B cell (primary cell): ENCODE results near the gene BMPR1A. TPM values are rescaled to one million over a fixed set of nuclear protein-coding genes. Genes with fewer than 3 reads are reported as not detected.

Experiments
- ATAC-seq: fragments of 200-7000 bp; cut with Tn5 transposase; one replicate; pipeline ENCODE4 v1.10.0; 2021; ENCODE audit warnings: low read depth, mild to moderate bottlenecking, moderate number of reproducible peaks, moderate library complexity
- CTCF ChIA-PET: fragments of 350-600 bp; sonication (Branson Sonifier 250); formaldehyde crosslinking; loops from one replicate; lab custom pipeline; 2021; ENCODE audit warnings: antibody characterized with exemption, inconsistent platforms; lab: Charles Lee
- POLR2A ChIA-PET: fragments of 350-600 bp; sonication (Branson Sonifier 250); formaldehyde crosslinking; loops from one replicate; lab custom pipeline; 2021; ENCODE audit warnings: antibody characterized with exemption; lab: Charles Lee
- DNase-seq: peaks from one replicate; pipeline ENCODE4 v3.0.0; 2013
- H2AFZ ChIP-seq: 2 replicates; pipeline ENCODE4 v1.6.1; 2012; ENCODE audit warnings: mild to moderate bottlenecking, low read depth, low read length; ENCODE audit not compliant: insufficient read depth, poor library complexity, severe bottlenecking
- H3K27ac ChIP-seq, 2 donors: 1 replicate in 1 of 2; 2 replicates in 1 of 2; pipeline ENCODE4 v1.5.1; 2012 to 2013; ENCODE audit warnings: low read length in 2 of 2, mild to moderate bottlenecking in 2 of 2, moderate library complexity in 1 of 2
- H3K27me3 ChIP-seq, 4 experiments: fragments of 200-600 bp in 1 of 4; sonication (generic) in 1 of 4; replicated peaks in 1 of 4; 1 replicate in 2 of 4; 2 replicates in 2 of 4; pipeline versions ENCODE4 v1.6.1 to v1.7.0; 2013 to 2016; ENCODE audit warnings: low read length in 3 of 4, mild to moderate bottlenecking in 2 of 4, mixed read lengths in 1 of 4, moderate library complexity in 1 of 4; ENCODE audit not compliant: insufficient read depth in 4 of 4, control insufficient read depth in 3 of 4; ENCODE audit errors: control extremely low read depth in 1 of 4
- H3K36me3 ChIP-seq, 2 experiments: replicated peaks in 1 of 2; 1 replicate in 1 of 2; 2 replicates in 1 of 2; pipeline versions ENCODE4 v1.6.1 to v1.7.1; 2013; ENCODE audit warnings: low read length in 1 of 2; ENCODE audit not compliant: insufficient read depth in 2 of 2, control insufficient read depth in 1 of 2; ENCODE audit errors: control extremely low read depth in 1 of 2, extremely low read depth in 1 of 2
- H3K4me1 ChIP-seq, 2 donors: fragments of 200-600 bp in 1 of 2; sonication (generic) in 1 of 2; 1 replicate in 1 of 2; 2 replicates in 1 of 2; pipeline versions ENCODE4 v1.5.1 to v1.6.1; 2013 to 2017; ENCODE audit warnings: low read length in 2 of 2; ENCODE audit not compliant: control insufficient read depth in 2 of 2, insufficient read depth in 2 of 2
- H3K4me2 ChIP-seq: replicated peaks from 2 replicates; pipeline ENCODE3; 2012; ENCODE audit warnings: mild to moderate bottlenecking, low read depth, low read length; ENCODE audit not compliant: poor library complexity, severe bottlenecking
- H3K4me3 ChIP-seq, 5 experiments: fragments of 200-600 bp in 1 of 5; sonication (generic) in 1 of 5; 1 replicate in 3 of 5; 2 replicates in 2 of 5; pipeline versions ENCODE4 v1.5.1 to v1.7.0; 2011 to 2016; ENCODE audit warnings: low read length in 4 of 5, mild to moderate bottlenecking in 4 of 5, low read depth in 2 of 5, control low read depth in 1 of 5, moderate library complexity in 1 of 5; ENCODE audit not compliant: insufficient read depth in 1 of 5; ENCODE audit errors: control extremely low read depth in 1 of 5, extremely low read depth in 1 of 5
- H3K79me2 ChIP-seq: fragments of 200-600 bp; sonication (generic); one replicate; pipeline ENCODE4 v1.6.0; 2016; ENCODE audit warnings: low read length; ENCODE audit not compliant: control insufficient read depth, insufficient read depth
- H3K9ac ChIP-seq: fragments of 200-600 bp; sonication (generic); 2 replicates; pipeline ENCODE4 v1.6.1; 2017; ENCODE audit warnings: mild to moderate bottlenecking, low read length, moderate library complexity
- H3K9me3 ChIP-seq, 3 donors: one replicate each; pipeline versions ENCODE4 v1.6.1 to v1.7.1; 2013; ENCODE audit warnings: low read length in 2 of 3; ENCODE audit not compliant: control insufficient read depth in 2 of 3, insufficient read depth in 1 of 3; ENCODE audit errors: control extremely low read depth in 1 of 3
- H4K20me1 ChIP-seq: 2 replicates; pipeline ENCODE4 v1.6.0; 2012; ENCODE audit warnings: mild to moderate bottlenecking, low read length; ENCODE audit not compliant: insufficient read depth, control insufficient read depth, poor library complexity, severe bottlenecking
- H3K27ac Mint-ChIP-seq: one replicate; pipeline ENCODE4 v1.8.0; 2021; ENCODE audit warnings: mixed read lengths
- H3K27me3 Mint-ChIP-seq: one replicate; pipeline ENCODE4 v1.8.0; 2021; ENCODE audit warnings: mixed read lengths
- H3K4me1 Mint-ChIP-seq: one replicate; pipeline ENCODE4 v1.8.0; 2021; ENCODE audit warnings: mixed read lengths
- H3K4me3 Mint-ChIP-seq: one replicate; pipeline ENCODE4 v1.8.0; 2021; ENCODE audit warnings: mixed read lengths
- H3K9me3 Mint-ChIP-seq: one replicate; pipeline ENCODE4 v1.8.0; 2022; ENCODE audit warnings: mixed read lengths; ENCODE audit not compliant: insufficient read depth
- CTCF ChIP-seq: fragments of 200-600 bp; IDR thresholded peaks from one replicate; pipeline ENCODE4 v1.8.0; 2022; ENCODE audit warnings: antibody characterized with exemption, mild to moderate bottlenecking
- EZH2 ChIP-seq: IDR thresholded peaks from 2 replicates; pipeline ENCODE4 v1.6.1; 2012; ENCODE audit warnings: borderline replicate concordance, low read depth, mild to moderate bottlenecking, moderate library complexity, low read length; ENCODE audit not compliant: insufficient read depth, poor library complexity, severe bottlenecking
- WGBS: methylation state at CpG from one replicate; pipeline ENCODE4 v1.1.5; 2013; ENCODE audit warnings: missing lambda C conversion rate; ENCODE audit not compliant: insufficient coverage; 5-methylcytosine and 5-hydroxymethylcytosine counted together
- intact Hi-C: fragments of 100-400 bp; cut with micrococcal nuclease; formaldehyde crosslinking; loops from one replicate; pipeline ENCODE4 v1.10.0; 2022
- polyA plus RNA-seq: library from polyadenylated mRNA; depleted of rRNA; stranded (reverse); fragments of >200 nt; gene quantifications from 2 replicates; pipeline ENCODE4 v1.2.3, GENCODE V29; 2012
- total RNA-seq, 2 donors: library from RNA; stranded (reverse); fragments of 120-200 nt in 1 of 2; gene quantifications; 1 replicate in 1 of 2; 2 replicates in 1 of 2; pipeline versions ENCODE4 v1.2.3 to v1.2.4, GENCODE V29; 2013 to 2022

Gene BMPR1A
- total and polyA plus RNA-seq, 2 donors (not counting 1 experiment from before 2014, with no cell fraction given) = 1.9 to 15.1 TPM

- intact Hi-C loops = no loop called here
- DNase-seq = no peak
- H3K4me1 Mint-ChIP-seq = no peaks in the 10 kb centered on the region
- H3K27me3 Mint-ChIP-seq = no peaks in the 10 kb centered on the region
- Histone ChIP-seq H4K20me1 (no peaks in the 10 kb centered on the region), H2AFZ (no peak overlapping the region), H3K9ac (no peak overlapping the region), H3K4me2 (no peak overlapping the region), H3K27me3 (no peaks in the 10 kb centered on the region), H3K4me1 (no peaks in the 10 kb centered on the region), H3K36me3 (no peaks in the 10 kb centered on the region), H3K27ac (no peak overlapping the region), H3K4me3 (no peak overlapping the region), H3K9me3 (peaks cover 0 to 24% (median 6%) of the 10 kb centered on the region in 3 donors), H3K79me2 (no peaks in the 10 kb centered on the region)
- POLR2A ChIA-PET = no interaction called here
- WGBS = 94% methylated on average over 12 of the region's 13 CpGs
- no peak overlapping the region for H3K4me3 Mint-ChIP-seq
- ATAC-seq = no peak
- no peak for TF ChIP-seq CTCF
- TF ChIP-seq EZH2 = no peak
- CTCF ChIA-PET = no interaction called here
- H3K9me3 Mint-ChIP-seq = peaks cover 7% of the 10 kb centered on the region
- no peak overlapping the region for H3K27ac Mint-ChIP-seq
Measured at GRCh38 chr10:86954681-86955500, 198.5 kb downstream of the BMPR1A start.

- Histone ChIP-seq H3K27ac (no peak overlapping the region), H2AFZ (no peak overlapping the region), H4K20me1 (no peaks in the 10 kb centered on the region), H3K9me3 (peaks cover 0 to 24% (median 6%) of the 10 kb centered on the region in 3 donors), H3K79me2 (no peaks in the 10 kb centered on the region), H3K9ac (no peak overlapping the region), H3K4me2 (no peak overlapping the region), H3K36me3 (no peaks in the 10 kb centered on the region), H3K27me3 (peaks cover 0 to 3% (median 0%) of the 10 kb centered on the region in 4 experiments), H3K4me3 (no peak overlapping the region), H3K4me1 (no peaks in the 10 kb centered on the region)
- intact Hi-C loops = no loop called here
- no peak for TF ChIP-seq EZH2
- Mint-ChIP-seq H3K27me3 (no peaks in the 10 kb centered on the region), H3K4me3 (no peak overlapping the region), H3K27ac (no peak overlapping the region), H3K4me1 (no peaks in the 10 kb centered on the region), H3K9me3 (peaks cover 7% of the 10 kb centered on the region)
- DNase-seq (no peak), ATAC-seq (no peak)
- ChIA-PET POLR2A (no interaction called here), CTCF (no interaction called here)
- 53% methylated on average over 4 of the region's 16 CpGs for WGBS
Measured at GRCh38 chr10:86955501-86956194, 199.2 kb downstream of the BMPR1A start.
